Measurements from ENCODE around the gene ASIC1. TPM values are rescaled to one million over a fixed set of nuclear protein-coding genes. Genes with fewer than 3 reads are reported as not detected.

ASIC1 gene
- total and polyA plus RNA-seq, 2 donors: 1.3 to 3.6 TPM

DNA sequence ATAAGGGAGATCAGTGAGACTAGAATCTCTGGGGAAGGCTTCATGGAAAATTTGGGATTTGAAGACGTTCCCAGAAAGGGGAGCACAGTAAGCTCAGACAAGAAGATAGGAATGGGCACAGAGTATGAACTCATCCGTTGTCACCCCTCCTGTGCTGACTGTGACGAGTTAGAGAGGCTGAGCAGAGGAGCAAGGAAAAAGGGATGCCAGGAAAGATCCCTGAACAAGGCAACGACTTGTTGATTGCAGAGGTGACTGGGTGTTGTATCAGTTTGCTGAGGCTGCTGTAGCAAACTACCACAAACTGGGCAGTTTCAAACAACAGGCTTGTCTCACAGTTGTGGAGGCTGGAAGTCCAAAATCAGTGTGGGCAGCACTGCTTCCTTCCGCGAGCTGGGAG, 40.6 kb downstream of the ASIC1 start:
- Histone ChIP-seq H3K36me3 (ENCODE audit: control insufficient read depth in 2 of 2, insufficient read depth in 2 of 2, low read length in 1 of 2) (peaks cover 79 to 83% of the 10 kb centered on the region in 2 donors), H3K4me3 (ENCODE audit: low read length in 2 of 2) (no peak overlapping the region), H3K9me3 (ENCODE audit: control insufficient read depth in 2 of 2, insufficient read depth in 1 of 2, low read length in 1 of 2) (no peaks in the 10 kb centered on the region), H3K27ac (ENCODE audit: low read depth in 1 of 2, low read length in 1 of 2) (no peak overlapping the region), H3K27me3 (ENCODE audit: control insufficient read depth in 2 of 2, insufficient read depth in 1 of 2, low read length in 1 of 2) (no peaks in the 10 kb centered on the region), H3K4me1 (ENCODE audit: control insufficient read depth in 2 of 2, insufficient read depth in 2 of 2, low read length in 2 of 2) (no peaks in the 10 kb centered on the region)
- no peak for DNase-seq (ENCODE audit: low read depth in 6 of 9, low spot score in 9 of 9)
- 96% methylated on average over 6 of the region's 6 CpGs for WGBS

DNA sequence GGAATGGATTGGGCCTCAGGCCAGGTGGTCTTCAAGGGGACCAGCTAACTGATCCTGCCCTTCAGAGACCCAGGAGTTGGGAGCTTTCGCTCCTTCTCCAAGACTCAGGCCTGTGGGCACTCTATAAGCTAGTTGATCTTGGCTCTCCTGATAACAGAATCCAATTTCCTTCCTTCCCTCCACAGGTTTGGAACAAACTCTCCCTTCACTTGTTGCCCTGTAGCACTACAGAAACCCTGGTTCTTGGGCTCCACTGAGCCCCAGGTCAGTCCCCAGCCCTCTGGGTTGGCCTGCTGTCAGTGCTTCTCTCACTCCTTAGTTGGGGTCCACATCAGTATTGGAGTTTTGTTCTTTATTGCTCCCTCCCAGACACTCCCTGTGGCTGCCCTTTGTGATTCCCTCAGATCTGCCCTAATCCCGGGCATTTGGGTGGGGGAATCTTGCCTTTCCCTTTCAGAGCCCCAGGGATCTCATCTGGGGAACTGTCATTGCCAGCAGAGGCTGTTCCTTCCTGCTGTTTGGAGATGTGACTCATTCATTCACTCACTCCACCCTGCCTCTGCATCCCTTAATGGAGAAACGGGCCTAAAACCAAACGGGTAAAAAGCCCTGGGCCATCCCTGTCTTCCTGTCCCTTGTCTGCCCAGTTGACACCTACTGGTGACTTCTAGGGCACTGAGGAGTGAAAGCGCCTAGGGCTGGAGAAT, 42.1 kb downstream of the ASIC1 start:
- Histone ChIP-seq H3K27me3 (ENCODE audit: control insufficient read depth in 2 of 2, insufficient read depth in 1 of 2, low read length in 1 of 2) (no peaks in the 10 kb centered on the region), H3K9me3 (ENCODE audit: control insufficient read depth in 2 of 2, insufficient read depth in 1 of 2, low read length in 1 of 2) (no peaks in the 10 kb centered on the region), H3K27ac (ENCODE audit: low read depth in 1 of 2, low read length in 1 of 2) (no peak overlapping the region), H3K4me3 (ENCODE audit: low read length in 2 of 2) (no peak overlapping the region), H3K4me1 (ENCODE audit: control insufficient read depth in 2 of 2, insufficient read depth in 2 of 2, low read length in 2 of 2) (peaks cover 0 to 9% of the 10 kb centered on the region in 2 donors), H3K36me3 (ENCODE audit: control insufficient read depth in 2 of 2, insufficient read depth in 2 of 2, low read length in 1 of 2) (peaks cover 65 to 69% of the 10 kb centered on the region in 2 donors)
- 95% methylated on average over 5 of the region's 5 CpGs for WGBS
- DNase-seq (ENCODE audit: low read depth in 6 of 9, low spot score in 9 of 9): no peak

DNA sequence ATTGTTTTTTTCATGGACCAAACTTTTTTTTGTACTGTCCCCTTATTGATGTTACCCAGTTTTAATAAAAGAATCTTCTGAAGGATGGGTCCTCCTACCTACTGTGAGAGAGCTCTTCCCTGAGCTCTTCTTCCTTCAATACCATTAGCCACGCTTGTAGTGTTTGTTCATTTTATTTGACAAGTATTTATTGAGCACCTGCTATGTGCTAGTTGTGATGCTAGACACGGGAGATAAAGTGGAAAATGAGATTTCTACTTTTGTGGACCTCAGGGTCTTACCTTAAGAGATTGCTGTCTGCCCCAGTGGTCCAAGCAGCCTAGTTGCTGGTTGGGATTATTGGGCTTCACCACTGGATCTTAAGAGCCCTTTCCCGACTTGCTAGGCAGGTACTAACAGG, 43.2 kb downstream of the ASIC1 start:
- DNase-seq (ENCODE audit: low read depth in 6 of 9, low spot score in 9 of 9): no peak
- Histone ChIP-seq H3K4me1 (ENCODE audit: control insufficient read depth in 2 of 2, insufficient read depth in 2 of 2, low read length in 2 of 2) (peaks cover 0 to 9% of the 10 kb centered on the region in 2 donors), H3K36me3 (ENCODE audit: control insufficient read depth in 2 of 2, insufficient read depth in 2 of 2, low read length in 1 of 2) (peaks cover 56 to 58% of the 10 kb centered on the region in 2 donors), H3K27ac (ENCODE audit: low read depth in 1 of 2, low read length in 1 of 2) (no peak overlapping the region), H3K27me3 (ENCODE audit: control insufficient read depth in 2 of 2, insufficient read depth in 1 of 2, low read length in 1 of 2) (no peaks in the 10 kb centered on the region), H3K4me3 (ENCODE audit: low read length in 2 of 2) (no peak overlapping the region), H3K9me3 (ENCODE audit: control insufficient read depth in 2 of 2, insufficient read depth in 1 of 2, low read length in 1 of 2) (no peaks in the 10 kb centered on the region)
- 94% methylated on average over 3 of the region's 3 CpGs for WGBS

DNA sequence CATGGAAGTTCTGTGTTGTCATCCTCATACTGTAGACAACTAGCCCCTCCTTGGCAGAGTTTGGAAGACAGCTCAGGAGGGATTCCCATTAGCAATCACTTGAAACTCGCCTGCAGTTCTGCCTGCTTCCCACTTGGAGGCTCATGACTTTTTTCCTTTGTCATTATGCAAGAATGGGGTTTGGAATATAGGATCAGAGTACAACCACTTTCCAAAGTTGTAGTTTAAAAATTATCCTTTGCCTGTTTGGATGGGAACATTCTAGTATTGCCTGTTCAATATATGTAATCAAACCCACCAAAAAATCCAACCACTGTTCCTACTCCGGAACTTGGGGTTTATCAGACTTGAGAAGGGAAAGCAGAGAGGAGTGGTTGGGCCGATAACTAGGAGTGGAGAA, 44.3 kb downstream of the ASIC1 start:
- Histone ChIP-seq H3K36me3 (ENCODE audit: control insufficient read depth in 2 of 2, insufficient read depth in 2 of 2, low read length in 1 of 2) (peaks cover 45 to 47% of the 10 kb centered on the region in 2 donors), H3K4me1 (ENCODE audit: control insufficient read depth in 2 of 2, insufficient read depth in 2 of 2, low read length in 2 of 2) (peaks cover 0 to 9% of the 10 kb centered on the region in 2 donors), H3K9me3 (ENCODE audit: control insufficient read depth in 2 of 2, insufficient read depth in 1 of 2, low read length in 1 of 2) (no peaks in the 10 kb centered on the region), H3K27me3 (ENCODE audit: control insufficient read depth in 2 of 2, insufficient read depth in 1 of 2, low read length in 1 of 2) (no peaks in the 10 kb centered on the region), H3K4me3 (ENCODE audit: low read length in 2 of 2) (no peak overlapping the region), H3K27ac (ENCODE audit: low read depth in 1 of 2, low read length in 1 of 2) (no peak overlapping the region)
- WGBS: 98% methylated on average over 3 of the region's 3 CpGs
- DNase-seq (ENCODE audit: low read depth in 6 of 9, low spot score in 9 of 9): no peak

DNA sequence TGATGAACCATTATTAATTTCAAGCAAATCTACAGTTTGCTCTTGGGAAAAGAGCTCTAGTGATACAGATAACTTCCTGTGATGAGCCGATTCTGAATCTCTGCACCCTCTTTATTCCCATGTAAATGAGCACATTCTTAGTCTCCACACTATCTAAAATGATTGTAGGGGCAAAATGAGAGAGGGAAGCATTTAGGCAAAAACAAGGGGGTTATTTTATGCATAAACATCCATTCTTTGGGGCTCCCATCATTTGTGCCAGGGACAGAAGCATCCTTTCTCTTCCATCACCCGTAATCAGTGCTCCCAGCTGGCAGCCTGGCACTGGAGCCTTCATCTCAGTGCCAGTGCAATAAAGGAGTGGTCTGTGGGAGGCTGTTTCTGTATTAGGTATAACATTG, 44.7 kb downstream of the ASIC1 start:
- Histone ChIP-seq H3K4me3 (ENCODE audit: low read length in 2 of 2) (no peak overlapping the region), H3K27ac (ENCODE audit: low read depth in 1 of 2, low read length in 1 of 2) (no peak overlapping the region), H3K27me3 (ENCODE audit: control insufficient read depth in 2 of 2, insufficient read depth in 1 of 2, low read length in 1 of 2) (no peaks in the 10 kb centered on the region), H3K9me3 (ENCODE audit: control insufficient read depth in 2 of 2, insufficient read depth in 1 of 2, low read length in 1 of 2) (no peaks in the 10 kb centered on the region), H3K4me1 (ENCODE audit: control insufficient read depth in 2 of 2, insufficient read depth in 2 of 2, low read length in 2 of 2) (peaks cover 0 to 9% of the 10 kb centered on the region in 2 donors), H3K36me3 (ENCODE audit: control insufficient read depth in 2 of 2, insufficient read depth in 2 of 2, low read length in 1 of 2) (peaks cover 40 to 42% of the 10 kb centered on the region in 2 donors)
- DNase-seq (ENCODE audit: low read depth in 6 of 9, low spot score in 9 of 9): no peak
- WGBS: 97% methylated on average over 2 of the region's 2 CpGs

DNA sequence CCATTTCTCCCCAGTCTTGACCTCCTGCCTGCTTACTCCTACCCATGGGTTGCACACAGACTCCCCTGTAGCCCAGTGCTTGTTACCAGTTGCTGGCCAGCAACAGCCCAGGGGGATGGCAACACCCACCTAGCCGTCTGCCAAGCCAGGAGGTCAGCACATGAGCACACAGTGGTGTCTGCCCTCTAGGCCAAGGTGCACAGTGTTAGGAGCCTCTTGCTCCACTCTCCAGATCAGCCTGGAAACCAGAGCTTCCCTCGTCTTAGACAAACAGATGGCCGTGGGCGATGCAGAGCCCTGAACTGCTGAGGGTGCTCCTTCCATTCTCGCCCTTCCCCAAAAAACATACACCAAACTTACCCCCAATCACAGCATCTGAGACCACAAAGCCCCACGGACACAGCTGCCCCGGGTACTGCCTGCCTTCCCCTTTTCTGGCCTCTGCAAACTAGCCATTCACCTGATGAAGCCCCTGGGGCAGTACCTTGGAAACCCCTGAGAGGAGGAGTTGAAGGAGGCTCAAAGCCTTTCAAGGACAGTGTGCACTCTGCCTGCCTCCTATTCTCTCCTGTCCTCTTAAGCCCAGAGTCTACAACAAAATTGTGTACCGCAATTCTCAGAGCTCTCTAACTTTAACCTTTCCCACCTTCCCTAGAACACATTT, 45.4 kb downstream of the ASIC1 start:
- DNase-seq (ENCODE audit: low read depth in 6 of 9, low spot score in 9 of 9): no peak
- H3K36me3 ChIP-seq (ENCODE audit: control insufficient read depth in 2 of 2, insufficient read depth in 2 of 2, low read length in 1 of 2): peaks cover 34 to 37% of the 10 kb centered on the region in 2 donors

DNA sequence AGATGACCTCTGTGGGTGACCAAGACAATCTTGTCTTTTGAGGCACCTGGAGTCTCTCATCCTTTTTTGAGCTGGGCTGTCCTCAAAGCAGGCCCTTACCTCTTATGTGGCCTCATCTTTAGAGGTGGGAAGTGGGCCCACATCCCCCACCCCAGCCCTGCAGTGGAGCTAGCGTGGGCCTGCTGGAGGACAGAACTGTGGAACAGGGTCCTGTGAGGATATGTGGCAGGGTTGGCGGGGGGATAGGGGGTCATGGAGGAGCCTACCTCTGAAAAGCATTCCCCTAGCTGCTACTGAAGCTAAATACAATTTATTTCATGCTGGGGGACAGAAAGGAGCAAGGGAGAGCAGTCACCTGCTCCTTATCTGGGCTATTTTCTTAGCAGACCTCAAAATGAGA, 46.0 kb downstream of the ASIC1 start:
- Histone ChIP-seq H3K27ac (ENCODE audit: low read depth in 1 of 2, low read length in 1 of 2) (no peak overlapping the region), H3K36me3 (ENCODE audit: control insufficient read depth in 2 of 2, insufficient read depth in 2 of 2, low read length in 1 of 2) (peaks cover 29 to 31% of the 10 kb centered on the region in 2 donors), H3K9me3 (ENCODE audit: control insufficient read depth in 2 of 2, insufficient read depth in 1 of 2, low read length in 1 of 2) (no peaks in the 10 kb centered on the region), H3K27me3 (ENCODE audit: control insufficient read depth in 2 of 2, insufficient read depth in 1 of 2, low read length in 1 of 2) (no peaks in the 10 kb centered on the region), H3K4me1 (ENCODE audit: control insufficient read depth in 2 of 2, insufficient read depth in 2 of 2, low read length in 2 of 2) (peaks cover 0 to 9% of the 10 kb centered on the region in 2 donors), H3K4me3 (ENCODE audit: low read length in 2 of 2) (no peak overlapping the region)
- no peak for DNase-seq (ENCODE audit: low read depth in 6 of 9, low spot score in 9 of 9)
- 97% methylated on average over 2 of the region's 2 CpGs for WGBS

More for the DNA sequence above, 45.4 kb downstream of the ASIC1 start:
- no peaks in the 10 kb centered on the region for H3K9me3 ChIP-seq (ENCODE audit: control insufficient read depth in 2 of 2, insufficient read depth in 1 of 2, low read length in 1 of 2)
- H3K27ac ChIP-seq (ENCODE audit: low read depth in 1 of 2, low read length in 1 of 2): no peak overlapping the region
- peaks cover 0 to 9% of the 10 kb centered on the region in 2 donors for H3K4me1 ChIP-seq (ENCODE audit: control insufficient read depth in 2 of 2, insufficient read depth in 2 of 2, low read length in 2 of 2)
- H3K27me3 ChIP-seq (ENCODE audit: control insufficient read depth in 2 of 2, insufficient read depth in 1 of 2, low read length in 1 of 2): no peaks in the 10 kb centered on the region
- H3K4me3 ChIP-seq (ENCODE audit: low read length in 2 of 2): no peak overlapping the region
- WGBS: 90% methylated on average over 8 of the region's 8 CpGs

DNA sequence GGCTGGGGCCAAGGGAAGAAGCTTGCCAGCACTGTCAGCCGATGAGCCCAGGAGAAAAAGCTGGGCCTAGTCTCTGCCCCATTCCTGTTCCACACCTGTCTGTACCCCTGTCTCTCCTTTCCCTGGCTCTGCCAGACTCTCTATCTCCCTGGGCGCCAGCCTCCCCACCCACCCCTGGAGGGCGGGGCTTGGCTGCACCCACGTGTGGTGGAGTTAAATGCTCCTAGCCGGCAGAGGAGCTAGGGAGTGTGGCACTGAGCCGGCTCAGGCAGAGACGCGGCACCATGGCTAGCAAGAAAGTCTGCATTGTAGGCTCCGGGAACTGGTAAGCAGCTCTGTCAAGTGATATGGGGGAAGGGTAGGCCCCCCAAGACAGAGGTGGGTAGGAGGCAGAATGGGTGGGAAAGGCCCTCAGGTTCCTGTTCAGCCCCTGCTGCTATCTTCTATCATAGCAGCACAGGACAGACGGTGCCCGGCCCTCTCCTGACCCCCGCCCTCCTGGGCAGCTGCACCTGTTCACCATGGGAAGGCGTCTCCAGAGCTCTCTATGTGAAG, 46.4 kb downstream of the ASIC1 start, which contains the start of gene GPD1:
TSS of gene GPD1 (plus strand) at position 242 of the 555 bp plus-strand sequence. CDS start at position 285, 43 bp downstream.
- no peak within 1 kb of the TSS for H3K27ac ChIP-seq (ENCODE audit: low read depth in 1 of 2, low read length in 1 of 2)
- H3K9me3 ChIP-seq (ENCODE audit: control insufficient read depth in 2 of 2, insufficient read depth in 1 of 2, low read length in 1 of 2): no peaks in the 10 kb centered on the region
- H3K27me3 ChIP-seq (ENCODE audit: control insufficient read depth in 2 of 2, insufficient read depth in 1 of 2, low read length in 1 of 2): no peaks in the 10 kb centered on the region
- no peak within 1 kb of the TSS for H3K4me3 ChIP-seq (ENCODE audit: low read length in 2 of 2)
- H3K36me3 ChIP-seq (ENCODE audit: control insufficient read depth in 2 of 2, insufficient read depth in 2 of 2, low read length in 1 of 2): peaks cover 24 to 26% of the 10 kb centered on the region in 2 donors
- peak in 2 of 9 donors; percentile 45 to 60 for DNase-seq (ENCODE audit: low read depth in 6 of 9, low spot score in 9 of 9)
- WGBS: 72% methylated on average over 13 of the region's 13 CpGs
- peaks cover 0 to 9% of the 10 kb centered on the region in 2 donors for H3K4me1 ChIP-seq (ENCODE audit: control insufficient read depth in 2 of 2, insufficient read depth in 2 of 2, low read length in 2 of 2)
